PC-9 (cell line): Measurements from ENCODE around the gene HOXB3.

Source experiments
- CTCF ChIP-seq: fragments of 200-600 bp; sonication (generic); conservative IDR thresholded peaks from 2 replicates; pipeline ENCODE4 v1.6.1; 2017; ENCODE audit warnings: mixed run types, antibody characterized with exemption, mild to moderate bottlenecking, moderate library complexity
- EZH2 ChIP-seq: fragments of 200-600 bp; sonication (generic); IDR thresholded peaks from 2 replicates; pipeline ENCODE4 v1.8.0; 2017; ENCODE audit warnings: antibody characterized with exemption, low read depth

- no peak for TF ChIP-seq CTCF
- no peak for TF ChIP-seq EZH2
These were observed 46.8 kb downstream of the HOXB3 start for GRCh38 chr17:48543107-48543853.
